CD14-positive monocyte (primary cell): Measurements from ENCODE around the gene PIN4. TPM values are rescaled to one million over a fixed set of nuclear protein-coding genes. Genes with fewer than 3 reads are reported as not detected.
"Not testable (repeated sequence)": the region's sequence is repeated elsewhere in the genome, so short reads cannot be mapped to it uniquely, and the experiment has no call there.

Source experiments
- DNase-seq, 3 donors: peaks; one replicate each; pipeline ENCODE4 v3.0.0-alpha.2; 2011 to 2022
- H2AFZ ChIP-seq: 2 replicates; pipeline ENCODE4 v1.6.0; 2012; ENCODE audit warnings: mild to moderate bottlenecking, low read depth, low read length, inconsistent platforms; ENCODE audit not compliant: insufficient read depth, poor library complexity, severe bottlenecking
- H3K27ac ChIP-seq, 2 donors: 1 replicate in 1 of 2; 2 replicates in 1 of 2; pipeline ENCODE4 v1.5.1; 2012 to 2013; ENCODE audit warnings: low read length in 2 of 2, control low read depth in 1 of 2, inconsistent platforms in 1 of 2, low read depth in 1 of 2, mild to moderate bottlenecking in 1 of 2
- H3K27me3 ChIP-seq, 2 donors: one replicate each; pipeline versions ENCODE4 v1.6.0 to v1.6.1; 2011 to 2013; ENCODE audit warnings: low read length in 2 of 2; ENCODE audit not compliant: control insufficient read depth in 2 of 2, insufficient read depth in 2 of 2
- H3K36me3 ChIP-seq, 2 donors: replicated peaks in 1 of 2; 1 replicate in 1 of 2; 2 replicates in 1 of 2; pipeline versions ENCODE4 v1.5.1 to v1.6.1; 2012 to 2013; ENCODE audit warnings: low read length in 2 of 2, control low read depth in 1 of 2, inconsistent platforms in 1 of 2, mild to moderate bottlenecking in 1 of 2; ENCODE audit not compliant: insufficient read depth in 2 of 2, control insufficient read depth in 1 of 2
- H3K4me1 ChIP-seq, 2 donors: 1 replicate in 1 of 2; 2 replicates in 1 of 2; pipeline versions ENCODE4 v1.5.1 to v1.6.1; 2012 to 2013; ENCODE audit warnings: low read length in 2 of 2, control low read depth in 1 of 2, inconsistent platforms in 1 of 2, mild to moderate bottlenecking in 1 of 2, moderate library complexity in 1 of 2; ENCODE audit not compliant: insufficient read depth in 2 of 2, control insufficient read depth in 1 of 2
- H3K4me2 ChIP-seq: replicated peaks from 2 replicates; pipeline ENCODE3; 2012; ENCODE audit warnings: low read length, moderate library complexity, mild to moderate bottlenecking; ENCODE audit not compliant: poor library complexity, severe bottlenecking; ENCODE audit errors: extremely low read depth
- H3K4me3 ChIP-seq, 3 experiments: fragments of 200-600 bp in 1 of 3; sonication (generic) in 1 of 3; replicated peaks in 1 of 3; 1 replicate in 2 of 3; 2 replicates in 1 of 3; pipeline ENCODE4 v1.5.1; 2011 to 2013; ENCODE audit warnings: low read length in 3 of 3, mild to moderate bottlenecking in 3 of 3, control low read depth in 2 of 3, low read depth in 2 of 3, inconsistent platforms in 1 of 3, moderate library complexity in 1 of 3
- H3K79me2 ChIP-seq: 2 replicates; pipeline ENCODE4 v1.6.0; 2012; ENCODE audit warnings: mild to moderate bottlenecking, control low read depth, inconsistent platforms, low read length, moderate library complexity; ENCODE audit not compliant: insufficient read depth
- H3K9ac ChIP-seq: 2 replicates; pipeline ENCODE4 v1.6.0; 2017; ENCODE audit warnings: low read length, mild to moderate bottlenecking; ENCODE audit not compliant: insufficient read depth, poor library complexity, severe bottlenecking
- H3K9me3 ChIP-seq, 2 donors: replicated peaks in 1 of 2; 1 replicate in 1 of 2; 2 replicates in 1 of 2; pipeline versions ENCODE4 v1.5.1 to v1.6.1; 2012 to 2013; ENCODE audit warnings: low read length in 2 of 2, control low read depth in 1 of 2; ENCODE audit not compliant: control insufficient read depth in 1 of 2, insufficient read depth in 1 of 2
- H4K20me1 ChIP-seq: 2 replicates; pipeline ENCODE4 v1.6.0; 2012; ENCODE audit warnings: mild to moderate bottlenecking, low read length, control low read depth, moderate library complexity; ENCODE audit not compliant: insufficient read depth
- H3K27ac Mint-ChIP-seq, 7 donors: one replicate each; pipeline ENCODE4 v1.8.0; 2020; ENCODE audit warnings: mild to moderate bottlenecking in 7 of 7, mixed read lengths in 7 of 7, moderate library complexity in 6 of 7, inconsistent platforms in 2 of 7
- H3K27me3 Mint-ChIP-seq, 3 donors: one replicate each; pipeline ENCODE4 v1.8.0; 2021 to 2022; ENCODE audit warnings: low read depth in 3 of 3, mild to moderate bottlenecking in 3 of 3, mixed read lengths in 3 of 3, moderate library complexity in 3 of 3, inconsistent platforms in 1 of 3
- H3K36me3 Mint-ChIP-seq, 2 donors: one replicate each; pipeline ENCODE4 v1.8.0; 2020; ENCODE audit warnings: mixed read lengths in 2 of 2, inconsistent platforms in 1 of 2, mild to moderate bottlenecking in 1 of 2
- H3K4me1 Mint-ChIP-seq: one replicate; pipeline ENCODE4 v1.8.0; 2020; ENCODE audit warnings: mild to moderate bottlenecking, mixed read lengths
- H3K4me3 Mint-ChIP-seq, 2 donors: one replicate each; pipeline ENCODE4 v1.8.0; 2020; ENCODE audit warnings: mild to moderate bottlenecking in 2 of 2, mixed read lengths in 2 of 2, moderate library complexity in 1 of 2
- H3K9me3 Mint-ChIP-seq, 7 donors: one replicate each; pipeline ENCODE4 v1.8.0; 2020 to 2022; ENCODE audit warnings: mixed read lengths in 7 of 7, mild to moderate bottlenecking in 6 of 7, moderate library complexity in 6 of 7, inconsistent platforms in 2 of 7
- CTCF ChIP-seq: fragments of 200-600 bp; IDR thresholded peaks from one replicate; pipeline ENCODE4 v1.8.0; 2022; ENCODE audit warnings: antibody characterized with exemption, mild to moderate bottlenecking
- WGBS: methylation state at CpG from one replicate; pipeline ENCODE4 v1.1.5; 2013; ENCODE audit warnings: missing lambda C conversion rate; ENCODE audit not compliant: insufficient coverage; 5-methylcytosine and 5-hydroxymethylcytosine counted together
- intact Hi-C, 2 donors: fragments of 100-400 bp; cut with micrococcal nuclease; formaldehyde crosslinking; loops; one replicate each; pipeline versions ENCODE4 v1.15.0 to v1.15.1; 2023
- polyA plus RNA-seq, 3 donors: library from polyadenylated mRNA; depleted of rRNA in 1 of 3; unstranded in 2 of 3; stranded (reverse) in 1 of 3; fragments of 300-500 nt in 2 of 3; fragments of >200 nt in 1 of 3; fragmentation: Illumina TruSeq in 2 of 3; gene quantifications; 1 replicate in 2 of 3; 2 replicates in 1 of 3; pipeline ENCODE4 v1.2.3, GENCODE V29; 2012 to 2021

The PIN4 gene
- polyA plus RNA-seq, 3 donors = 2.9 to 20.8 (median 16.7) TPM

- no peaks in the 10 kb centered on the region for H4K20me1 ChIP-seq
- Mint-ChIP-seq H3K27ac (peak overlapping the region in 2 of 7 donors; percentile 31 to 79), H3K36me3 (no peaks in the 10 kb centered on the region), H3K4me3 (peak overlapping the region; percentile 66 to 79), H3K4me1 (no peaks in the 10 kb centered on the region), H3K27me3 (peaks cover under 1 to 19% (median 3%) of the 10 kb centered on the region in 3 donors), H3K9me3 (peaks cover 0 to 4% (median 0%) of the 10 kb centered on the region in 7 donors)
- H3K9me3 ChIP-seq = no peaks in the 10 kb centered on the region
- H2AFZ ChIP-seq = no peak overlapping the region
- DNase-seq = peak; percentile 39 to 60 (median 57)
- H3K27ac ChIP-seq = peak overlapping the region in 1 of 2 donors; percentile 36
- H3K4me2 ChIP-seq = peak overlapping the region; percentile 36
- H3K36me3 ChIP-seq = no peaks in the 10 kb centered on the region
- no peaks in the 10 kb centered on the region for H3K27me3 ChIP-seq
- no CpG with 5 or more reads among the region's 6 CpGs for WGBS
- no peaks in the 10 kb centered on the region for H3K4me1 ChIP-seq
- no peaks in the 10 kb centered on the region for H3K79me2 ChIP-seq
- intact Hi-C loops = no loop called here
- no peak for TF ChIP-seq CTCF
- peak overlapping the region; percentile 18 to 64 (median 43) for H3K4me3 ChIP-seq
- no peak overlapping the region for H3K9ac ChIP-seq
Measured at GRCh38 chrX:72169008-72169728, 12.4 kb upstream of the PIN4 start.

- not testable (repeated sequence) for H3K4me1 Mint-ChIP-seq, H3K9me3 Mint-ChIP-seq, H2AFZ ChIP-seq
Measured at GRCh38 chrX:72176289-72176688, 5.3 kb upstream of the PIN4 start.

More at GRCh38 chrX:72176289-72176688, 5.3 kb upstream of the PIN4 start:
- H3K27me3 ChIP-seq, H3K9me3 ChIP-seq, H3K27ac Mint-ChIP-seq, H3K4me3 Mint-ChIP-seq, H3K27me3 Mint-ChIP-seq, H3K4me2 ChIP-seq, H3K4me3 ChIP-seq, H3K79me2 ChIP-seq, intact Hi-C loops, H3K27ac ChIP-seq, DNase-seq, H3K9ac ChIP-seq, H3K36me3 ChIP-seq, H4K20me1 ChIP-seq, H3K4me1 ChIP-seq, H3K36me3 Mint-ChIP-seq: not testable (repeated sequence)
- WGBS = no CpG with 5 or more reads among the region's 5 CpGs
